Femur (tissue), 1 donor: ENCODE measurements around the gene CCDC178.
A peak's percentile ranks its signal among the peaks of the same experiment; 100 is the strongest.
"Not testable (repeated sequence)": the region's sequence is repeated elsewhere in the genome, so short reads cannot be mapped to it uniquely, and the experiment has no call there.

ENCODE experiments used
- DNase-seq: peaks from one replicate; pipeline ENCODE4 v3.0.0-alpha.2; 2017

CCDC178 gene

DNA sequence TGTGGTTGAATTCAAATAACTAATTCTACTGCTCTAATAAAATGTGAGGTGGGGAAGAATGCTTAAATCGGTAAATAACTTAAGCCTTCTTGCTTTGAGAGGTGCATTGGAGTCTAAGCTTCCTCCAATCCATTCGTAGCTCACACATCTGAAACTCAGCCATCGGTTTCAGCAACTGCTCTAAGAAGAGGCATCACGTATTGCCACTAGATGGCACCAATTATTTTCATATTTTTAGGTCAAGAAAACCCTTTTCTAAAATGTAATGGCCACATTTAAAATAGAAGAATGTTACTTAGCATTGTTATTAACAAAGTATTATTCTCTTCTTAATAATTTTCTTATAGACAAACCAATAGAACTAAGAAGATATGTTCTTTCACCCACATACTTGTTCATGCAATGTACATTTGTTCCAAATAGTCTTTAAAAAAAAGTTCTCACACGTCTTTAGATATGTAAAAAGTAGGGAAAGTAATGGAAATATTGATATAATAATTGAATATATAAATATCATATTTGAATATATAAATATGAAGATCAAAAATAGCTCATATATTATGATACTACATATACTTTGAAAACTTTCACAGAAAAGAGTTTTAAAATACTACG, 229.8 kb downstream of the CCDC178 start:
- DNase-seq = no peak

DNA sequence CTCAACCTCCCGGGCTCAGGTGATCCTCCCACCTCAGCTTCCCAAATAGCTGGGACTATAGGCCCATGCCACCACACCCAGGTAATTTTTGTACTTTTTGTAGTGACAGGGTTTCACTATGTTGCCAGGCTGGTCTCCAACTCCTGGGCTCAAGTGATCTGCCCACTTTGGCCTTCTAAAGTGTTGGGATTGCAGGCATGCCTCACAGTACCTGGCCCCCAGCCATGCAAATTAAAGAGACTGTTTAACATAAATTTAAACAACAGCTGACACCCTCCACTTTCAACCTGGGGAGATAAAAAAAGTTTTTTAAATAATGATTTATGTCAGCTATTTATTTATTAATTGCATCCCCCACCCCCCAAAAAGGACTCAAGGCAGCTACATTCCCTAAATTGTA, 234.7 kb downstream of the CCDC178 start:
- no peak for DNase-seq

DNA sequence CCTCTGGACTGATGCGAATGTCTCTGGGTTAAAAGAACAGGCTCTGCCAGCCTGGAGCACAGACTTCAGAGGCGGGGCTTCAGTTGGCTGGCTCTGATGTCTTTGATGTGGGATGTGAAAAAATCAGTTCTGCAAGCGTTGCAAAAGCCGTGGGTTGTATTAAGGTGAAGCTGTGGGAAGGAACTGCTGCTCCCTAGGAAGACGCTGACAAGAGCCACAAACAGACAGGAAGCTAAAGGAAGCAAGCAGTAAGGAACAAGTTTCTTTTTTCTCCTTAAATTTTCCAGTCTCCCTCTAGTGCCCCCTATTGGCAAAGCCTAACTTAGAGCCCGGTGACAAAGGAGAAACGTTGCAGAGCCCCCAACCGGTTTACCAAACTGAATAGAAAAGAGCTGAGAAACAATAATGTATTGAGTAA, 239.0 kb downstream of the CCDC178 start:
- peak; percentile 54 for DNase-seq

DNA sequence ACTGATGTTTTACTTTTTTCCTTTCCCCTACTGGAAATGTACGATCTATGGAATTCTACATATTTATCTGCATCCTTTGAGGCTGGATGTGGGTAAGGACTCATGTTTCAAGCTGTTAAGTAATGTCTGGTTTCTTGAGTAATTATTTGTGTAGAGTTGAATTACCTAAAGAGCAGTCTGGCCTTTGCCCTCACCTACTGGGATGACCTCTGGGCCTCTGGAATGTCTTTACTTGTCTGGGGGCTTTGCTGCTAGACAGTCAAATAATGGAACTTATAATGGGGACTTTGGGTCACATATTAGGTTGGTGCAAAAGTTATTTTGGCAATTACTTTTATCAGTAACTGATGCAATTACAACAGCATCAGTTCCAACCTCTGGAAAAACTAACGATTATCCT, 244.7 kb downstream of the CCDC178 start:
- DNase-seq = no peak

DNA sequence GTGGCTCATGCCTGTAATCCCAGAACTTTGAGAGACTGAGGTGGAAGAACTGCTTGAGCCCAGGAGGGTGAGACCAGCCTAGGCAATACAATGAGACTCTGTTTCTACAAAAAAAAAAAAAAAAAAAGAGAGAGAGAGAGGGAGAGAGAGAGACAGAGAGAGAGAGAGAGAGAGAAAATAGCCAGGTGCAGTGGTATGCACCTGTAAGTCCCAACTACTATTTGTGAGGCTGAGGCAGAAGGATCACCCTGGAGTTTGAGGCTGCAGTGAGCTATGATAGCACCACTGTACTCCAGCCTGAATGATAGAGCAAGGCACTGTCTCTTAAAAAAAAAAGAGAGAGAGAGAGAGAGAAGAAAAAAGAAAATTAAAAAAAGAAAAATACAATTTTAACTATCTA, 245.7 kb downstream of the CCDC178 start:
- no peak for DNase-seq

DNA sequence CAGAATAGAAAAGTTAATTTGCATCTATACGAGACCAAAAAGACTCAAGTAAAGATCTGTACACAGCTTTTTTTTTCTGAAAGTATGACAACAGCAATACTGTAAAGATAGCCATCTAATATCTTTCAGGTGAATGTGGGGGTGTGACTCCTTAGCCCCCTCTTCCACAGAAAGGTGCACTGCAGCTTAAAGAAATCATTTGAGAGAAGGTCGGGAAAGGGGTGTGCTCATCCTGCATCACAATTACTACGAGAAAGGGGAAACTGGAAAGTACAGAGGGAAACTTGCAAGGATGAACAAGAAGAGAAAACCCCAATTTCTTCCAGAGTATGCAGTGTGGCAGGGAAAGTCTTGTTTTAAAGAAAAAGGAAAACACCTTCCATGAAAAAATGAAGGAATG, 255.6 kb downstream of the CCDC178 start:
- no peak for DNase-seq

- DNase-seq = no peak
Observed at GRCh38 chr18:33184175-33184574, 256.3 kb downstream of the CCDC178 start.

DNA sequence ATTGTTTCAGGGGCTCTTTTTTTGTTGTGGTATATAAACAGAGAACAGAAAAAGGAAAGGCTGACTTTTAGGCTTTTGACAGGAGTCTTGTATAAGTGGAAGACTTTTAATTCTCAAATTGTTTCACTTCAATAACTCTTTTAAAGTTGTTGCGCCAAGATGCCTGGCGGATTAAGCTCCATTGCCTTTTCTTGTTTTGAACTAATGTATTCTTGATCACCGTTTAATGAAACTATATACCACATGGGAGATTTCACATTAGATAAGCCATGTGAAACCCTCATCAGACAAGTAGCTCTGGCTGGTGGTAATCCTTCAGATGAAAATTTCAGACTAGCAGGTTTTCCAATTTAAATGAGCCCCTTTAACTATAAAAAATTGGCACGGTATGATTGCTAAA, 257.4 kb downstream of the CCDC178 start:
- no peak for DNase-seq

- no peak for DNase-seq
Observed at GRCh38 chr18:33181016-33181415, 259.5 kb downstream of the CCDC178 start.

DNA sequence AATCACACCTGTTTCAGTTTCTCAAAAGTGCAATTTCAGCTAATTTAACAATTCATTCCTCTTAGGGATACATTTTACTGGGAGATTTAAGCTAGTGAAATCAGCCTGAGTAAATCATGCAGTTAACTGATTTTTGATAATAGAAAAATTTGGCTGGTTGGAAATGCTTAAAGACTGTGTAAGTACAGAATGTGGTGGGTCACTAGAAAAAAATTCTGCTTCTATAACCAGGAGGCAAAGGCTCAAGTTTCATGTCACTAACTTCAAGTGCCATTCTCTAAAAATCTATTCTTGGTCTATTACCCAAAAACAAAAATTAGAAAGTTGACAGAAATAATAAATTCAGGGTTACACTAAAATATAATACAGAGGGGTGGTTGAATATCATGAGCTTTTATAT, 271.3 kb downstream of the CCDC178 start:
- DNase-seq = no peak

GRCh38 chr18:33164121-33164520, 276.4 kb downstream of the CCDC178 start:
- not testable (repeated sequence) for DNase-seq

DNA sequence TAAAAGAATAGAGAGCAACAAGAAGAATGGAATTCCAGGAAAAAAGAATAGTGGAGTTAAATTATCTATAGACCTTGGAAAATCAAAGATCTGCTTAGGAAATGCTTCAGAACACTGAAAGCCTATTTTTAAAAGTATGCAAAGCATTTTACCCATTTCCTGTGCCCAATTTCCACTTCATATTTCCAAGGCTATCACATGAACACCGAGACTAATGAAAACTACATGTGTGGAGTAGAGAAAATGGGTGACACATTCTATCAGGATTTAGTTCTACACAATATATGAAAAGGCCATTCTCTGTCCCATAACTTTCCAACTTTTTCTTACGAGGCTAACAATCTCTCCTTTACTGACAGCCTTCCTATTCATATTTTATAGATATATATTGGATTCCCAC, 279.4 kb downstream of the CCDC178 start:
- no peak for DNase-seq

DNA sequence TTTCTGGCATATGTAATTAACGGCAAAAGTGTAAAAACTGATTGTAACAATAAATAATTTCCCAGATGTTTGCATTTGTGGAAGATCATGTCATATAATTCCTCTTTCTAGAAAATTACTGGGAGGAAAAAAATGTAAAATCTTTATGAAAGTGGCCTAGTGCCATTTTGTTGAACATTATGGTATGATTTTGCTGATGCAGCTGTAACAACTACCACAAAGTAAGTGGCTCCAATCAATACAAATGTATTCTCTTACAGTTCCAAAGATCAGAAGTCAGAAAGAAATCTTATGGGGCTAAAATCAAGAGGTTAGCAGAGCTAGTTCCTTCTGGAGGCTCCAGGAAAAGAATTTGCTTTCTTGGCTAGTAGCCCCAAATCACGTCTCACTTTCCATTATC, 281.4 kb downstream of the CCDC178 start:
- no peak for DNase-seq

DNA sequence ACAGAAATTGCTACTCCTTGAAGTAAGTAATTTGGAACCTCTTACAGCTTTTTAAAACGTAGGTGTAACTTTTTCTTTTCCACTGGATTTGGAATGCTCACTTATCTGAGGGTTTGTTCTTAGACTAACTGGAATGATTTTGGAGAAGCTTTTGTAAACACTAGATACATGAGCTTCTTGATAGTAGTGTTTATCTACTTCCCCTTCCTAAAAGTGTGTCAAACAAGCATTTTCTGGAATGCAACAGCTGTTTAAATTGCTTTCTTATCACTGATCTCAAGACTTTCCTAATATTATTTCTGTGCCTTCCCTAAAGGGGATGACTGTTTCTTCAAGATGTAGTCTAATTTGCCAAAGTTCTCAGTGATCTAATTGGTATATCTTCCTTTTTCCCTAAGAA, 282.6 kb downstream of the CCDC178 start:
- DNase-seq = no peak

- DNase-seq = no peak
Observed at GRCh38 chr18:33156906-33157470, 283.5 kb downstream of the CCDC178 start.

DNA sequence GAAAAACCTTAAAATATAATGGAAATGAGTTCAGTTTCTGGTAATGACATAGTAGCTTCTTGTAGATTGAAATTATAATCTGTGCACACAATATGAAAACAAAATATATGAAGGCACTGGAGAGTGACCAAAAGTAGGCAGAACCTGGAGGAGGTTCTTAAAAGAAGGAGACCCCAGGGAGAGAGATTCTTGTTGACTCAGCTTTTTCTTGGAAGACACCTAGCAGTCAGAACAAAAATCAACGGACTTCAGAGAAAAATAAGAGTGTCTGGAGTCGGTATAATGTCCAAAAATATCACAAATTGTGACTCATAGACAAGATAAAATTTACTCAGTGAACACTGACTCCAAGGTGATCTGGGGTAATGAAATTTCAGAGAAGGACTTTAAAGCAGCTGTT, 286.5 kb downstream of the CCDC178 start:
- DNase-seq = no peak

DNA sequence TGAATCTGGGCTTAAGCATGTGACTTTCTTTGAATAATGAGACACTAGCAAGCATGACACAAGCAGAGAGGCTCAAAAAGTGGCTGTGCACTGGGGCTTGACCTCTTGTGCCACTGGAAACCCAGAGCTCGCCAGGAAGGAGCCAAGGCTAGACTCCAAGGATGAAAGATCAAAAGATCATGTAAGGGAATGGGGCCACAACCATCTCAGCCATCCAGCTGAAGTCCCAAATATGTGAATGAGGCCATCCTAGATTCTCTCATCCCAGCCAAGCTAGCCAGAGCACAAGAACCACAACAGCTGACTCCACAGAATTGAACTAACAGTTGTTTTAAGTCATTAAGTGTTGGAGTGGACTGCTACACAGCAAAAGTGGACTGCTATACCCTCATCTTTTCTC, 288.1 kb downstream of the CCDC178 start:
- no peak for DNase-seq

DNA sequence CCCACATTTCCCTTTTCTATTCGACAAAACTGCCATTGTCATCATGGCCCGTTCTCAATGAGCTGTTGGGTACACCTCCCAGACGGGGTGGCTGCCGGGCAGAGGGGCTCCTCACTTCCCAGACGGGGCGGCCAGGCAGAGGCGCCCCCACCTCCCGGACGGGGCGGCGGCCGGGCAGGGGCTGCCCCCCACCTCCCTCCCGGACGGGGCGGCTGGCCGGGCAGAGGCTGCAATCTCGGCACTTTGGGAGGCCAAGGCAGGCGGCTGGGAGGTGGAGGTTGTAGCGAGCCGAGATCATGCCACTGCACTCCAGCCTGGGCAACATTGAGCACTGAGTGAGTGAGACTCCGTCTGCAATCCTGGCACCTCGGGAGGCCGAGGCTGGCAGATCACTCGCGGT, 292.7 kb downstream of the CCDC178 start:
- DNase-seq = not testable (repeated sequence)

GRCh38 chr18:33146014-33146413, 294.5 kb downstream of the CCDC178 start:
- DNase-seq = no peak

- no peak for DNase-seq
Observed at GRCh38 chr18:33135951-33136660, 304.4 kb downstream of the CCDC178 start.

- no peak for DNase-seq
Observed at GRCh38 chr18:33132657-33133056, 307.9 kb downstream of the CCDC178 start.

GRCh38 chr18:33128581-33128980, 311.9 kb downstream of the CCDC178 start:
- no peak for DNase-seq

- no peak for DNase-seq
Observed at GRCh38 chr18:33123862-33124518, 316.5 kb downstream of the CCDC178 start.

GRCh38 chr18:33116376-33116775, 324.1 kb downstream of the CCDC178 start:
- peak; percentile 16 for DNase-seq
